C4-2B (cell line): ENCODE results near the gene SPO11.

Source experiments
- CTCF ChIP-seq: fragments of 450-650 bp; conservative IDR thresholded peaks from 2 replicates; pipeline ENCODE4 v1.5.1; 2017; ENCODE audit warnings: mild to moderate bottlenecking
- ZFX ChIP-seq: fragments of 450-650 bp; IDR thresholded peaks from 2 replicates; pipeline ENCODE4 v1.6.1; 2017

- TF ChIP-seq CTCF (no peak), ZFX (no peak)
These were observed 54.1 kb downstream of the SPO11 start for GRCh38 chr20:57383447-57384347.
